Adrenal gland (tissue), 5 donors: ENCODE measurements around the gene PKNOX2.

ENCODE experiments used
- POLR2A ChIP-seq, 2 donors: fragments of 450-650 bp; IDR thresholded peaks; one replicate each; pipeline ENCODE4 v1.6.1; 2017; ENCODE audit warnings: antibody characterized with exemption in 2 of 2, mild to moderate bottlenecking in 2 of 2, moderate library complexity in 1 of 2
- TF ChIP-seq, protein P1 (sequence below), 6 experiments: fragments of 450-650 bp in 4 of 6; fragments of 200-600 bp in 2 of 6; sonication (generic) in 1 of 6; IDR thresholded peaks; 1 replicate in 5 of 6; 2 replicates in 1 of 6; pipeline versions ENCODE4 v1.5.1 to v1.8.0; 2016 to 2021; ENCODE audit warnings: antibody characterized with exemption in 6 of 6, mild to moderate bottlenecking in 2 of 6, moderate library complexity in 1 of 6
- donor health status: DM: no; HTN: no; CAD: no.

DNA sequence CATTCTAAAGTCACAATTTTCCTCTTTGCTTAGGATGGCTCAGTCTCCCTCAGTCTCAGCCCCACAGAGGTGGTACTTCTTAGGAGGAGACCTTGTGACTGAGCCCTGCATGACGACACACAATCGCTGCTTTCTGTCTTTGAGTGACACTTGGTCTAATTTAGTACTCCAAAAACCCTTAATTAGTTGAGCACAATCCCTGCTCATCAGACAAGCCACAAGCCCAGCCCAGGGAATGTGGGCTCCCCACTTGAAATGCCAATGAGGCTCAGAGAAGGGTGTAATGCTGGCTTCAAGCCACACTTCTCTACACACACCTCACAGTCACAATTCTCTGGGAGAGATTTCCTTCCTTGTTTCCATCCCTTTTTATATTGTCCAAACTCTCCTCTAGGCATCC lies 229.7 kb downstream of the PKNOX2 start:
- TF ChIP-seq, protein P1, sequence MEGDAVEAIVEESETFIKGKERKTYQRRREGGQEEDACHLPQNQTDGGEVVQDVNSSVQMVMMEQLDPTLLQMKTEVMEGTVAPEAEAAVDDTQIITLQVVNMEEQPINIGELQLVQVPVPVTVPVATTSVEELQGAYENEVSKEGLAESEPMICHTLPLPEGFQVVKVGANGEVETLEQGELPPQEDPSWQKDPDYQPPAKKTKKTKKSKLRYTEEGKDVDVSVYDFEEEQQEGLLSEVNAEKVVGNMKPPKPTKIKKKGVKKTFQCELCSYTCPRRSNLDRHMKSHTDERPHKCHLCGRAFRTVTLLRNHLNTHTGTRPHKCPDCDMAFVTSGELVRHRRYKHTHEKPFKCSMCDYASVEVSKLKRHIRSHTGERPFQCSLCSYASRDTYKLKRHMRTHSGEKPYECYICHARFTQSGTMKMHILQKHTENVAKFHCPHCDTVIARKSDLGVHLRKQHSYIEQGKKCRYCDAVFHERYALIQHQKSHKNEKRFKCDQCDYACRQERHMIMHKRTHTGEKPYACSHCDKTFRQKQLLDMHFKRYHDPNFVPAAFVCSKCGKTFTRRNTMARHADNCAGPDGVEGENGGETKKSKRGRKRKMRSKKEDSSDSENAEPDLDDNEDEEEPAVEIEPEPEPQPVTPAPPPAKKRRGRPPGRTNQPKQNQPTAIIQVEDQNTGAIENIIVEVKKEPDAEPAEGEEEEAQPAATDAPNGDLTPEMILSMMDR (IDR thresholded peaks at IDR 0.05): no peak
- no peak for TF ChIP-seq POLR2A (IDR thresholded peaks at IDR 0.05)
